ENCODE results near the gene SLC43A3. TPM values are rescaled to one million over a fixed set of nuclear protein-coding genes. Genes with fewer than 3 reads are reported as not detected.

Gene SLC43A3
- total RNA-seq, 1 donor from 2014 or later: 10.8 TPM

DNA sequence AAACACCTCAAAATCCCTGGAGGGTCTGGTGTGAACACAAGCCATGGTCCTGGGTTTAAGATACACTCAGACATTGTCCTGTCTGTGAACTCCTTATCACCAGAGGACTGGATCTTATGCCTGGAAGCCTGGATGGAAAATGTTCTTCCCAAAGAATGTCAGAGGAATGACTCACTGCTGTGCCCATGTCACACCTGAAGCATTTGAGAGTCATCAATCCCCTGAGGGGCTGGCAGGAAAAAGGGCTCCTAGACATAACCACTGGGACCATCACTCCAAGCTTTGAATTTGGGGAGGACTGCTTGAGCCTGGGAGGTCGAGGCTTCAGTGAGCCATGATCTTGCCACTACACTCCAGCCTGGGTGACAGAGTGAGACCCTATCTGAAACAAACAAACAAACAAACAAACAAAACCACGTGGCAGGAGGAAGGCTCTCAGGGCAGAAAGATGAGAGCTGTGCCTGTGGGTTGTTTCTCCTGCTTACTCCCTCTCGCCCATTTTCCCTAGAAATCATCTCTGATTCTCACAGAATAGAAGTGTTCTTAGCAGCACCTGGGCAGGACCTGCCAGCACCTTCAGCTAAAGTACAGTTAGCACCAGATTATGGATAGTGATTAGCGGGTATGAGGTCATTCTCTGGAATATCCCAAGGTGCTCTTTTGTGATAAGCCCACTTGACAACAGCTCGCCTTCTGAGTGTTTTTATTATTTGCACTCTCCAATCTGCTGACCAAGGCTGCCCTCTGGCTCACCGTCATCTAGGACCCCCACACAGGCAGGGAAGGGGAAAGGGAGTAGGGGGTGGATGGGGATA lies 24.5 kb downstream of the SLC43A3 start:
- peaks cover 3% of the 10 kb centered on the region for H3K27me3 Mint-ChIP-seq (ENCODE audit: unreplicated experiment)
- H3K4me3 Mint-ChIP-seq (ENCODE audit: unreplicated experiment): no peak overlapping the region
- H3K27ac Mint-ChIP-seq (ENCODE audit: unreplicated experiment): no peak overlapping the region
- no peaks in the 10 kb centered on the region for H3K4me1 Mint-ChIP-seq (ENCODE audit: low read depth, unreplicated experiment)
- TF ChIP-seq, protein P1, sequence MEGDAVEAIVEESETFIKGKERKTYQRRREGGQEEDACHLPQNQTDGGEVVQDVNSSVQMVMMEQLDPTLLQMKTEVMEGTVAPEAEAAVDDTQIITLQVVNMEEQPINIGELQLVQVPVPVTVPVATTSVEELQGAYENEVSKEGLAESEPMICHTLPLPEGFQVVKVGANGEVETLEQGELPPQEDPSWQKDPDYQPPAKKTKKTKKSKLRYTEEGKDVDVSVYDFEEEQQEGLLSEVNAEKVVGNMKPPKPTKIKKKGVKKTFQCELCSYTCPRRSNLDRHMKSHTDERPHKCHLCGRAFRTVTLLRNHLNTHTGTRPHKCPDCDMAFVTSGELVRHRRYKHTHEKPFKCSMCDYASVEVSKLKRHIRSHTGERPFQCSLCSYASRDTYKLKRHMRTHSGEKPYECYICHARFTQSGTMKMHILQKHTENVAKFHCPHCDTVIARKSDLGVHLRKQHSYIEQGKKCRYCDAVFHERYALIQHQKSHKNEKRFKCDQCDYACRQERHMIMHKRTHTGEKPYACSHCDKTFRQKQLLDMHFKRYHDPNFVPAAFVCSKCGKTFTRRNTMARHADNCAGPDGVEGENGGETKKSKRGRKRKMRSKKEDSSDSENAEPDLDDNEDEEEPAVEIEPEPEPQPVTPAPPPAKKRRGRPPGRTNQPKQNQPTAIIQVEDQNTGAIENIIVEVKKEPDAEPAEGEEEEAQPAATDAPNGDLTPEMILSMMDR (IDR thresholded peaks at IDR 0.05; ENCODE audit: partially characterized antibody, unreplicated experiment): no peak
- no peaks in the 10 kb centered on the region for H3K36me3 Mint-ChIP-seq (ENCODE audit: unreplicated experiment)
- peaks cover 5% of the 10 kb centered on the region for H3K9me3 Mint-ChIP-seq (ENCODE audit: unreplicated experiment)
- DNase-seq: no peak

DNA sequence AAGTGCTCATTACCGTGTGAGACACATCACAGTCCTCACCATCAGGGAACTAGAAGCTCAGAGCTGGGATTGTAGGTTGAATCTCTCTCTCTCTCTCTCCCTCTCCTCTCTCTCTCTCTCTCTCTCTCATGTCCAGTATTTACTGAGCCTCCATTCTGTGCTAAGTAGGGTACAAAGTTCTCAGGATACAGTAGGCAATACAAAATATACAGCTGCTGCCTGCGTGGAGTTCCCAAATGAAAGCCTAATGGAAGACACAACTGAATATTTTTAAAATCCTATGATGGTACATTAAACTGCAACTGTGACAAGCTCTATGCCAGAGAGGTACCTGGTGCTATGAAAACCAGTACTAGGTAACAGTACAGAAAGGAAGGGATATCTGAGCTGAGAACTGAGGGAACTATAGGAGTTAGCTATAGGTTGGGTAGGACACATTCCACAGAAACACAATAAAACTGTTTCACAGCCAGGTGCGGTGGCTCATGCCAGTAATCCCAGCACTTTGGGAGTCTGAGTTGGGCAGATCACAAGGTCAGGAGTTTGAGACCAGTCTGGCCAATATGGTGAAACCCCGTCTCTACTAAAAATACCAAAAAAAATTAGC lies 26.8 kb downstream of the SLC43A3 start:
- H3K4me1 Mint-ChIP-seq (ENCODE audit: low read depth, unreplicated experiment): no peaks in the 10 kb centered on the region
- H3K9me3 Mint-ChIP-seq (ENCODE audit: unreplicated experiment): peaks cover 4% of the 10 kb centered on the region
- H3K27me3 Mint-ChIP-seq (ENCODE audit: unreplicated experiment): peaks cover 3% of the 10 kb centered on the region
- TF ChIP-seq, protein P1 (IDR thresholded peaks at IDR 0.05; ENCODE audit: partially characterized antibody, unreplicated experiment): no peak
- H3K36me3 Mint-ChIP-seq (ENCODE audit: unreplicated experiment): no peaks in the 10 kb centered on the region
- no peak overlapping the region for H3K4me3 Mint-ChIP-seq (ENCODE audit: unreplicated experiment)
- no peak overlapping the region for H3K27ac Mint-ChIP-seq (ENCODE audit: unreplicated experiment)
- DNase-seq: no peak

DNA sequence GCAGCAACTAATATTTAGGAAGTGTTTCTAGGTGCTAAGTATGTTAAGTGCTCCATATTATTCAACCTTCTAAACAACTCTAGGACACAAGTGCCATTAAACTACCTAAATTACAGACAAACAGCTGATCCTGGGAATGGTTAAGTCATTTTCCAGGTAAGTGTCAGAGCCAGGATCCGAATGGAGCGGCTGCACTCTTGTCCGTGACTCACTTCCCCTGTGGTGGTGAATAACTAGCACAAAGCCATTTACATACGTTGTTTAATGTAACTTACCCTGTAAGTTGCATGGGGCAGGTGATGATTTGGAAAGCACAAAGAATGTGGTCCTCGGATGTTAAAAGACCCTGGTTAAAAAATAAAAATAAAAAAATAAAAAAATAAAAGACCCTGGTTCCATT lies 27.7 kb downstream of the SLC43A3 start:
- Mint-ChIP-seq H3K4me3 (ENCODE audit: unreplicated experiment) (no peak overlapping the region), H3K9me3 (ENCODE audit: unreplicated experiment) (peaks cover 2% of the 10 kb centered on the region), H3K4me1 (ENCODE audit: low read depth, unreplicated experiment) (no peaks in the 10 kb centered on the region), H3K27me3 (ENCODE audit: unreplicated experiment) (peaks cover 3% of the 10 kb centered on the region), H3K36me3 (ENCODE audit: unreplicated experiment) (no peaks in the 10 kb centered on the region), H3K27ac (ENCODE audit: unreplicated experiment) (no peak overlapping the region)
- TF ChIP-seq, protein P1 (IDR thresholded peaks at IDR 0.05; ENCODE audit: partially characterized antibody, unreplicated experiment): no peak
- DNase-seq: no peak

DNA sequence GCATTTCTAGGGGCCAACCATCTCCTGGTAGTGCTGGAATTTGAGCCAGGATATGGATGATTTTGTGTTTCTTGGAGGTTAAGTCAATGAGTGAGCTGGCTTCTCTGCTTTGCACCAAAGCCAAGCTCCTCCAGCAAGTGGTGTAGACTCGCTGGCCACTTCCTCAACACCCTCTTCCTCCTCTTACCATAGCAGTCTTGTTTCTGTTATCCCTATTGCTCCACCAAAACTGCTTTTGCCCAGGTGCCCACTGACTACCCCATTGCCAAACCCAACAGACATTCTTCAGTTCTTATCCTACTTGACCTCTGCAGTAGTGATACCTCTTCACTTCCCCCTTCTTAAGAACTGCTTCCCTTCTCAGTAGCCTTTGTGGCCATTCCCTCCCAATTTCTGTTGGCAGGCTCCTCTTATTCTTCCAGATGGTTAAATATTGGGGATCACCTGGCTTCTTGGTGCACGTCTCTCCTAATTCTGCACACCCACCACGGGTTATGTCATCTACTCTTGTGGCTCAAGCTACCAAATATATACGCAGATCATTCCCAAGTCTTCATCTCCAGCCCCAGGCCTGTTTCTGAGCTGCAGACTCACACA lies 29.4 kb downstream of the SLC43A3 start:
- no peaks in the 10 kb centered on the region for H3K27me3 Mint-ChIP-seq (ENCODE audit: unreplicated experiment)

More for the DNA sequence above, 29.4 kb downstream of the SLC43A3 start:
- H3K9me3 Mint-ChIP-seq (ENCODE audit: unreplicated experiment): peaks cover 2% of the 10 kb centered on the region
- no peaks in the 10 kb centered on the region for H3K36me3 Mint-ChIP-seq (ENCODE audit: unreplicated experiment)
- H3K4me3 Mint-ChIP-seq (ENCODE audit: unreplicated experiment): no peak overlapping the region
- no peak for DNase-seq
- TF ChIP-seq, protein P1 (IDR thresholded peaks at IDR 0.05; ENCODE audit: partially characterized antibody, unreplicated experiment): no peak
- H3K27ac Mint-ChIP-seq (ENCODE audit: unreplicated experiment): no peak overlapping the region
- no peaks in the 10 kb centered on the region for H3K4me1 Mint-ChIP-seq (ENCODE audit: low read depth, unreplicated experiment)
